GM06990 (cell line): ENCODE measurements around the gene TMEM33.
"Not testable (repeated sequence)": the region's sequence is repeated elsewhere in the genome, so short reads cannot be mapped to it uniquely, and the experiment has no call there.

Experiments
- DNase-seq: peaks from one replicate; pipeline ENCODE4 v3.0.0-alpha.2; 2011; ENCODE audit not compliant: insufficient read length; ENCODE audit errors: extremely low read depth
- H3K27me3 ChIP-seq: replicated peaks from 2 replicates; pipeline ENCODE4 v1.6.0; 2011; ENCODE audit warnings: low read length; ENCODE audit not compliant: control insufficient read depth, insufficient read depth
- H3K36me3 ChIP-seq: 2 replicates; pipeline ENCODE4 v1.5.1; 2011; ENCODE audit warnings: low read length; ENCODE audit not compliant: control insufficient read depth, insufficient read depth
- H3K4me3 ChIP-seq: replicated peaks from 2 replicates; pipeline ENCODE4 v1.5.1; 2011; ENCODE audit warnings: low read depth, mild to moderate bottlenecking, control low read depth, low read length
- TF ChIP-seq, protein P1 (sequence below): IDR thresholded peaks from 2 replicates; pipeline ENCODE4 v1.5.1; 2011; ENCODE audit warnings: low read length, control low read depth, mild to moderate bottlenecking, inconsistent platforms; ENCODE audit not compliant: insufficient read depth, poor library complexity, severe bottlenecking

The TMEM33 gene

DNA sequence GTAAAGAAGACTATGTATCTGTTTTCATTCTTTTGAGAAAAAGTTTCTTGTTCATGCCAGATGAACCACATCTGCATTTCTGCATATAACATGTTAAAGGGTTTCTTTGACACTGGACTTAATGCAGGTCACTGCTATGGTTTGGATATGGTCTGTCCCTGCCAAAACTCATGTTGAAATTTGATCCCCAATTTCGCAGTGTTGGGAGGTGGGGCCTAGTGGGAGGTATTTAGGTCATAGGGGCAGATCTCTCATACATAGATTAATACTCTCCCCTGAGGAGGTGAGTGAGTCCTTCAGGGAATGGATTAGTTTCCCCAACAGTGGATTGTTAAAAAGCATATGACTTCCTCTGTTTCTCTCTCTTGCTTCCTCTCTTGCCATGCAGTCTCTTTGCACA, 45.9 kb upstream of the TMEM33 start:
- DNase-seq = no peak
- Histone ChIP-seq H3K27me3 (no peaks in the 10 kb centered on the region; the same call in 1 of the 2 replicates), H3K4me3 (no peak overlapping the region), H3K36me3 (no peaks in the 10 kb centered on the region)
- TF ChIP-seq, protein P1, sequence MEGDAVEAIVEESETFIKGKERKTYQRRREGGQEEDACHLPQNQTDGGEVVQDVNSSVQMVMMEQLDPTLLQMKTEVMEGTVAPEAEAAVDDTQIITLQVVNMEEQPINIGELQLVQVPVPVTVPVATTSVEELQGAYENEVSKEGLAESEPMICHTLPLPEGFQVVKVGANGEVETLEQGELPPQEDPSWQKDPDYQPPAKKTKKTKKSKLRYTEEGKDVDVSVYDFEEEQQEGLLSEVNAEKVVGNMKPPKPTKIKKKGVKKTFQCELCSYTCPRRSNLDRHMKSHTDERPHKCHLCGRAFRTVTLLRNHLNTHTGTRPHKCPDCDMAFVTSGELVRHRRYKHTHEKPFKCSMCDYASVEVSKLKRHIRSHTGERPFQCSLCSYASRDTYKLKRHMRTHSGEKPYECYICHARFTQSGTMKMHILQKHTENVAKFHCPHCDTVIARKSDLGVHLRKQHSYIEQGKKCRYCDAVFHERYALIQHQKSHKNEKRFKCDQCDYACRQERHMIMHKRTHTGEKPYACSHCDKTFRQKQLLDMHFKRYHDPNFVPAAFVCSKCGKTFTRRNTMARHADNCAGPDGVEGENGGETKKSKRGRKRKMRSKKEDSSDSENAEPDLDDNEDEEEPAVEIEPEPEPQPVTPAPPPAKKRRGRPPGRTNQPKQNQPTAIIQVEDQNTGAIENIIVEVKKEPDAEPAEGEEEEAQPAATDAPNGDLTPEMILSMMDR = no peak

DNA sequence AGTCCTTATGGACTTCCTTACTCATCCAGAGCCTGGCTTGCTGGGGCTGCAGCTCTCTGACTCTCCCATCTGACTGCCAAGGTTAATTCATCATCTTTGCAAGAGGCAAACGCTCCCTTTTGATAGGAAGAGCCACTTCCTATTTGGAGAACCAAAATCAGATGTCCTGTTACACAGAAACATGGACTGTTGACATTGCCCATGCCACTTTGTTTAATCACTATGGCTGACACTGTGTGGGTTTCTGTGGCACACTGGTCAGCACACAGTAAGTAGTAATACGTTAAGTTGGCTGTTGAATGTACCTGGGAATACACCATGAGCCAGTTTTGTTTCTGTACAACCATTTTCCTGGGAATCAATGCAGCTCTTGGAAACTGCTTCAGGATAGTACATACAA, 45.1 kb upstream of the TMEM33 start:
- Histone ChIP-seq H3K27me3 (no peaks in the 10 kb centered on the region; the same call in 1 of the 2 replicates), H3K36me3 (no peaks in the 10 kb centered on the region), H3K4me3 (no peak overlapping the region)
- no peak for DNase-seq
- TF ChIP-seq, protein P1 = no peak

DNA sequence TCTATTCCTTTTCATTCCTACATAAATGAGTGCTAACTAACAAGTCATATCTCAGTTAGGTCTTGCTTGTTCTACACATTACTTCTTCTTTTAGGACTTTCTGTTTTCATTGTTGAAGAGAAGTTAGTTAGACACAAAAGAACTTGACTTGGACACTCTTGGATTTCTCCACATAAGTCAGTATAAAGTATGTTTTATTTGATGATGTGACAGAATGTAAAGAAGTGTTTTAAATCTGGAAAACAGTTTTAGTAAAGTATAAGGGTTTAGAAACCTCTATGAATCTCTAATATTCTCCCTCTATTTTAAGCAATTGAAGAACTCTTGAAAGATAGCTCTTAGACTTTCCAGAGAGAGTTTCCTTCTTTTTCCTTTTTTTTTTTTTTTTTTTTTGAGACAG, 38.6 kb upstream of the TMEM33 start:
- H3K4me3 ChIP-seq = no peak overlapping the region
- TF ChIP-seq, protein P1 = no peak
- DNase-seq = no peak
- H3K36me3 ChIP-seq = no peaks in the 10 kb centered on the region
- no peaks in the 10 kb centered on the region; the same call in 1 of the 2 replicates for H3K27me3 ChIP-seq

DNA sequence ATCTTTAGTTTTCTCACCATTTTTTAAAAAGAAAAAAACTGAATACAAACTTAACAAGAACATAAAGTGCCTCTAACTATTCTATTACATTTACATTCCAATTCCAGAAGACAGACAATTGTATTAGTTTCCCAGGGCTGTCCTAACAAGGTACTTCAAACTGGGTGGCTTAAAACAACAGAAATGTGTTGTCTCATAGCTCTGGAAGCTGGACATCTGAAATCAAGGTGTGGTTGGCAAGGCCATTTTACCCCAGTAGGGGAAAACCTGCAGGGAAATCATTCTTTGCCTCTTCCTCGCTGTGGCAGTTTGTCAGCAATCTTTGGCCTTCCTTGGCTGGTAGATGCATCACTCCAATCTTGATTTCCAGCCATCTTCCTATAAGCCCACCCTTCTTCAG, 37.5 kb upstream of the TMEM33 start:
- Histone ChIP-seq H3K27me3 (no peaks in the 10 kb centered on the region; the same call in 1 of the 2 replicates), H3K36me3 (no peaks in the 10 kb centered on the region), H3K4me3 (no peak overlapping the region)
- TF ChIP-seq, protein P1 = no peak
- no peak for DNase-seq

DNA sequence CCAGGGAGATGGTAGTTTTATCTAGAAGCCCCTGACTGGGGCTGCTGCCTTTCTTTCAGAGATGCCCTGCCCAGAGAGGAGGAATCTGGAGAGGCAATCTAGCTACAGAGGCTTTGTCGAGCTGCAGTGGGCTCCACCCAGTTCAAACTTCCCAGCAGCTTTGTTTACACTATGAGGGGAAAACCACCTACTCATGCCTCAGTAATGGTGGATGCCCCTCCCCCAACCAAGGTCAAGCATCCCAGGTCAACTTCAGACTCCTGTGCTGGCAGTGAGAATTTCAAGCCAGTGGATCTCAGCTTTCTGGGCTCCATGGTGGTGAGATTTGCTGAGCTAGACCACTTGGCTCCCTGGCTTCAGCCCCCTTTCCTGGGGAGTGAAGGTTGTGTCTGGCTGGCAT, 26.1 kb upstream of the TMEM33 start:
- not testable (repeated sequence) for H3K4me3 ChIP-seq, DNase-seq, H3K36me3 ChIP-seq, H3K27me3 ChIP-seq

DNA sequence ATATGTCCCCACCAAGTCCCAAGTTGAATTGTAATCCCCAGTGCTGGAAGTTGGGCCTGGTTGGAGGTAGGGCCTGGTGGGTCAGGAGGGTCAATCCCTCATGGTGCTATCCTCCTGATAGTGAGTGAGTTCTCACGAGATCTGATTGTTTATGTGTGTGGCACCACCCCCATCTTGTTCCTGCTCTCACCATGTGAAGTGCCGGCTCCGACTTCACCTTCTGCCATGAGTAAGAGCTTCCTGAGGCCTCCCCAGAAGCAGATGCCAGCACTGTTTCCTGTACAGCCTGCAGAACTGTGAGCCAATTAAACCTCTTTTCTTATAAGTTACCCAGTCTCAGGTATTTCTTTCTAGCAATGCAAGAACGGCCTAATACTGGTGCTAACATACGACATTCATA, 22.7 kb upstream of the TMEM33 start:
- TF ChIP-seq, protein P1 = no peak
- Histone ChIP-seq H3K4me3 (no peak overlapping the region), H3K36me3 (no peaks in the 10 kb centered on the region), H3K27me3 (no peaks in the 10 kb centered on the region)
- no peak for DNase-seq
